ENCODE measurements around the gene SYNE1.
A peak's percentile ranks its signal among the peaks of the same experiment; 100 is the strongest.

The SYNE1 gene

GRCh38 chr6:152270301-152270925 is 366.7 kb downstream of the SYNE1 start:
- DNase-seq, result no peak

- no peak for DNase-seq
Observed at GRCh38 chr6:152268846-152269442, 368.2 kb downstream of the SYNE1 start.

DNA sequence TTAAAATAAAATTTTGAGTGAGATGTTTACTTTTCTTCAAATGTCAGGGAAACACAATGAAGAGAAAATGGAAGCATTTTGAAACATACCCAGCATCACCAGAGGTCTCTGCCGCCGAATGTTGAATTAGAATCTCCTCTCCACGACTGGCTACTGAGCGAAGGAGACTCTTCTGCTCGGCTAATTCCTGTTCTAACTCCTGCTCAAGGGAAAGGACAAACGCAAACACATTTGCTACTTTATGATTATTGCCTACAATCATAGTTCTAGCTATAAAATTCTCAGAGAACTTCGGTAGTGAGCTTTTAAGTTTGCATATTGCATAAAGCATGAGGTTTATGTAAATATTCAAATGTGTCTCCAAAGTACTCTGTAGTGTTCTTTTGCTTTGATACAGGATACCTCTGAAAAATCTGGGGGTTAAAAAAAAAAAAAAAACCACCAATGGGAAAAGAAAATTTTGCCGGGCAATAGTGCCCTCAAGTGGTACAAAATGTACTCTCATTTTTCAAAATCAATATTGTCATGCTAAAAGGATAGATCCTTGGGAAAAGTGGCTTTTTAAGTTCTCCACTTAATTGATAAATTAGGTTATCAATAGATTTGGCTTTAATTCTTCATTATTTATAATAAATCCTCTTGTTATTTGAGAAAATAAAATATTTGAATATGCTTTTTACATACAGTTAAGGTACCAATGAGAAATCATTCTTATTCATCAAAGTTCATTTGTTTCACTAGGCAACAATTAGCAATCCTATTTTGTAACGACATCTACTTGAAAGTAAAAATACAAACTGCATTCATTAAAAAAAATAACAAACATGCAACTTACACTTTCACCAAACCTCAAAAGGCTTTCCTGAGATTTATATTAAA is 369.0 kb downstream of the SYNE1 start:
- DNase-seq, result peak; percentile 7

DNA sequence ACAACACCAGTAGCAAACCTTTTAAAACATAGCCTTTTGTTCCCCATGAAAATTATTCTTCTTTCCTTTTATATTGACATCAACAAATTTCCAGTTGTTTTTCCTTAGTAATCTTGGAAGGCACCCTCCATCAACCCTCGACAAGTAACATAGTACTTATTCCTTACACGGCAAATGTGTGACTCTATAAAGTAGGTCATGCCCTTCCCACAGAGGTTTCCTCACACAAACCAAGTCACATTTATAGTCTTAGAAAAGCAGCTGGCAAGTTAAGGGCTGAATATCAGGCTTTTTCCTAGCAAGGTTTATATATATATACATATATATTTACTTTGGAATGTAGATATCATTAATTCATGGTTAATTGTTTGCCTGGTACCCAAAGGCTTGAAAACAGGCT is 371.5 kb downstream of the SYNE1 start:
- DNase-seq, result no peak

DNA sequence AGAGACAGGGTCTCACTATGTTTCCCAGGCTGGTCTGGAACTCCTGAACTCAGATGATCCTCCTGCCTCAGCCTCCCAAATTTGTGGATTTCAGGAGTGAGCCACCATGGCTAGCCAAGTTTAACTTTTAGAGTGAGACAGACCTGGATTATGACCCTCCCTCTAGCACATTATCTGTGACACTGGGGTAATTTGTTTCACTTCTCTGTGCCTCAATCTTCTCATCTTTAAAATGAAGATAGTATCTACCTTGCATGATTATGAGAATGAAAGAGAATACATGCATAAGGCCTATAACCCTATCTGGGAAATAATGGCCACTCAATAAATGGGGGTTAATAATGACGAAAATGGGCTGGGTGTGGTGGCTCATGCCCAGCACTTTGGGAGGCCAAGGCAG is 373.6 kb downstream of the SYNE1 start:
- no peak for DNase-seq

GRCh38 chr6:152261179-152261578 is 376.0 kb downstream of the SYNE1 start:
- no peak for DNase-seq

GRCh38 chr6:152259234-152259633 is 377.9 kb downstream of the SYNE1 start:
- DNase-seq, result no peak

GRCh38 chr6:152257581-152257980 is 379.6 kb downstream of the SYNE1 start:
- no peak for DNase-seq

DNA sequence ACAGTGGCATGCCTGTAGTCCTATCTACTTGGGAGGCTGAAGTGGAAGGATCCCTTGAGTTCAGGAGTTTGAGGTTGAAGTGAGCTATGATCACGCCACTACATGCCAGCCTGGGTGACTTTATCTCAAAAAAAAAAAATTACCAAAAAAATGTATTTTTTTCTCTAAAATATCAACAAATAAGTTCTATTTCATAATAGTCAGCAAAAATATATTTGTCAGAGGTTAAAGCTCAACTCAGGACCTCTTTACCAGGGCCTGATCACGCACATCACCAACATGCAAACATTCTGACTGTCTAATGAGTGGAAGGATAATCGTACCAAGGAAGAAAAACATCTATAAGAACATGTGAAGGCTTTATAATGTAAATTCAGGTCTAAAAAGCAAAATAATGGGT is 387.0 kb downstream of the SYNE1 start:
- no peak for DNase-seq

- DNase-seq, result no peak
Observed at GRCh38 chr6:152248980-152249379, 388.2 kb downstream of the SYNE1 start.

- DNase-seq, result no peak
Observed at GRCh38 chr6:152246554-152247337, 390.4 kb downstream of the SYNE1 start.

GRCh38 chr6:152244998-152245630 is 392.0 kb downstream of the SYNE1 start:
- no peak for DNase-seq

- no peak for DNase-seq
Observed at GRCh38 chr6:152241013-152241766, 396.0 kb downstream of the SYNE1 start.

GRCh38 chr6:152240436-152240835 is 396.7 kb downstream of the SYNE1 start:
- DNase-seq, result no peak

DNA sequence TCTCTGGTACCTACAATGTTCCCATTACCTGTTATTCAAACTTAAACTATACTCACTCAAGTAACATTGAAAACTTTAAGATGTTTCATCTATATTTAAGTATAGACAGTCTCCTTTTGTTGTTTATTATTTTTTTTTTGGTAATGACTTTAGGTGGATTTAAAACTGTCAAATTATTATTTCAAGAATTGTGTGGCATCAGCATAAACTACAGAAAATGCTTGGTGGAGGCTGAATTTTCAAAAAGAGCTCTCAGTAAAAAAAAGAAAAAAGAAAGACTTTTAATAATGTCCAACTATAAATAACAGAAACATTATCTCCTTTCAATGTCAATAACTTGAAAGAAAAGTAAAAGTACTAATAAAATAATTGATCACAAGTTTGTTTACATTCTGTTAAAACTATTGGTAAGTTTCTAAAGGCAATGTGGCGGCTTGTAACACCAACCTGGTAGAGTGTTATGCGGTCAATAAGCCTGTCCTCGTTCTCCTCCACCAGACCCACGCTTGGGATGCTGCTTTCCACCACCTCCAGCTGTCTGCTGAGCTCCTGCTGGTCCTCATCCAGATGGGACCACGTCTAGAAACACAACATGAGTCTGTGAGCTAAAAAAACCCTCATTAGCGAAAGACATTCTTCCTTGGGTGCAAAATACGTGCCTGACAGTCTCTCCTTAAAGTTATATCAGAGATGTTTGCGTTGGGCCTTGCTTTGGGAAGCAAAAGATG is 400.6 kb downstream of the SYNE1 start:
- no peak for DNase-seq

DNA sequence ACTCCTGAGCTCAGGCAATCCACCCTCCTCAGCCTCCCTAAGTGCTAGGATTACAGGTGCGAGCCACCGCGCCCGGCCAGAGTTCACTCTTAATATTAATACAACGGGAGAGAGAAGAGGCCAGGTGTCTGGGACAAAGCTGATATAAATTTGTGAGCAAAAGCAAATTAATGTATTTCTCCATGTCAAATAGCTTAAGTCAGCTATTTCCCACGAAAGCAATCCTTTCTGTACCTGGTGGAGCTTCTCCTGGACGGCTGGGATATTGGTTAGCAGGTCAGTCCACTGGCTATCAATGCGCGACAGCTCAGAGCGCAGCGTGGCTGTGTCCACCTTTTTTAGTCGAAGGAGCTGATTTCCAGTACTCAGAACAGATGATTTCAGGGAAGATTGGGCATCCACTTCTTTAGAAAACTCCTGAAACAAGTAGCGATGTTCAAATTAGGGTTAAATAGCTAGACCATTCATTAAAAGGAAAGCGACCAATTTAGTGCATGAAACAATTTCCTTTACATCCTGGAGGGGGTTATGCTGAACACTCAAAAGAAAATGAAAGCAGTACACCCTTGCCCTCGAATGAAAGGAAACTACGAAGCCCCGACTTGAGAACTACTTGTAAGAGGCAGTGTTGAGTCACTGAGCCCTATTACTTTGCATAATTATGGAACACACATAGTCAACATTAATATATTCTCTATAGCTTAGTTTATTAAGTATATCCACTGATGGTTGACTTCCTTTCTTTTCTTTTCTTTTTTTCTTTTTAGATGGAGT is 403.4 kb downstream of the SYNE1 start:
- peak; percentile 2 for DNase-seq

DNA sequence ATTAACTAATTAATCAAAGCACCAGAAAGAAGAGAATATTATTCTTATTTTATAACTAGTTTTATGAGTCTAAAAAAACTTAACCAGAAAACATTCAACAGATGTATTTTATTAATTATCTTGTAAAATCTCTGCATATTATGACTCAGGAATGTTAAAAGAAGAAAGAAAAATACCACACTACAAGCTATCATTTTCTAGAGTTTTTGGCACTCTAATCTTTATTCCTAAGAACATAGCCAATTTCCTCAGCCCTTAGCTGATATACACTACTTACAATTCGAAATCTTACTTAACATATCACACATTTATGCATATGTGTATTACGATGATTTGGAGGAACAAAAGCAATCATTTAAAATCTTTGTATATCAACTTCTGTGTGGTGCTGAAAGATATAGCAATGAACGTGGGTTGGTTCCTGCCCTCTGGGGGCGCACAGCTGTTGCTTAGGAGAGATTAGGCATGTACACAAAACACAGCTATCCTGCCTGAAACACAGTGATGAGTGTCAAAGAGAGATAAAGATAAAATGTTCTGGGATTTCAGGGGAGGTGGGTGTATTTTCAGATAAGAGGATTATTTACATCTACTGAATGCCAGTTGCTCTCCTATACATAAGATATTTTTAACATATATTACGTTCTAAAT is 404.5 kb downstream of the SYNE1 start:
- DNase-seq, result peak; percentile 12

GRCh38 chr6:152229330-152229729 is 407.8 kb downstream of the SYNE1 start:
- DNase-seq, result no peak

GRCh38 chr6:152226119-152226518 is 411.0 kb downstream of the SYNE1 start:
- DNase-seq, result no peak

All from activated CD4-positive, alpha-beta T cell treated with anti-CD3 and anti-CD28 coated beads, Interleukin-2, amount 50 U/mL, for 1 hour (primary cell).